PC-3 (cell line): ENCODE data around the gene AUH.

Source experiments
- CTCF ChIP-seq: fragments of 300-600 bp; sonication (generic); conservative IDR thresholded peaks from 2 replicates; pipeline ENCODE4 v1.5.1; 2017; ENCODE audit warnings: antibody characterized with exemption, low read depth, mild to moderate bottlenecking, low read length
- EZH2 ChIP-seq: fragments of 300-600 bp; sonication (generic); IDR thresholded peaks from one replicate; pipeline ENCODE4 v1.6.1; 2017; ENCODE audit warnings: antibody characterized with exemption, mild to moderate bottlenecking, low read length; ENCODE audit not compliant: unreplicated experiment
- EZH2phosphoT487 ChIP-seq: fragments of 300-600 bp; sonication (generic); IDR thresholded peaks from 2 replicates; pipeline ENCODE4 v1.6.1; 2018; ENCODE audit warnings: mild to moderate bottlenecking, antibody characterized with exemption, low read length, borderline replicate concordance

- TF ChIP-seq CTCF, result no peak
- TF ChIP-seq EZH2, result no peak
- no peak for TF ChIP-seq EZH2phosphoT487
These were observed 15.7 kb downstream of the AUH start for GRCh38 chr9:91345978-91346377.
